ENCODE results near the gene UTP3. TPM values are rescaled to one million over a fixed set of nuclear protein-coding genes. Genes with fewer than 3 reads are reported as not detected.
"Not testable (repeated sequence)": the region's sequence is repeated elsewhere in the genome, so short reads cannot be mapped to it uniquely, and the experiment has no call there.

UTP3 gene
- total and polyA plus RNA-seq, 12 donors: 14.9 to 51.1 (median 32.3) TPM

DNA sequence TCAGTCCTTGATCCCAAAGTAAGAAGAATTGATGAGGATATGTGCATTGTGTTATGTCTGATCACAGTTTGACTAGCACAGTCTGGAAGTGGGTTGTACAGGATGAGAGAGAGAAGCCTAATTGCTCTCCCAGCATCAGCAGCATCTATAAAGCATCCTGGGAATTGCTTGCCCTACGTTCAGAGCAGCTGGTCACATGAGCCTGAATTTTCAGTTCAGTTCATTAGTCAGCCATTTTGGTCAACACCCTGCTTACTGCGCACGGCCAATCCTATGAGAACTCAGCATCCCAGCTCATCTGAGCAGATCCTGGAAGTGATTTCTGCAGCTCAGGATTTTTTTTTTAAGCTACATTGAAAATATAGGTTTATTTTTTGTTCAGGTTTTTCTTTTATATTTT, 33.4 kb downstream of the UTP3 start, which contains the start of gene RUFY3:
Gene RUFY3 (plus strand): TSS at position 218 of the 400 bp plus-strand sequence. CDS start 610 bp downstream, outside the sequence.
- H3K27me3 ChIP-seq: no peaks in the 10 kb centered on the region
- intact Hi-C loops (cut with DNase I): no loop called here
- peak; percentile 51 to 89 (median 70) for DNase-seq
- TF ChIP-seq POLR2A (IDR thresholded peaks at IDR 0.05): peak; percentile 33 to 50
- TF ChIP-seq, protein P1, sequence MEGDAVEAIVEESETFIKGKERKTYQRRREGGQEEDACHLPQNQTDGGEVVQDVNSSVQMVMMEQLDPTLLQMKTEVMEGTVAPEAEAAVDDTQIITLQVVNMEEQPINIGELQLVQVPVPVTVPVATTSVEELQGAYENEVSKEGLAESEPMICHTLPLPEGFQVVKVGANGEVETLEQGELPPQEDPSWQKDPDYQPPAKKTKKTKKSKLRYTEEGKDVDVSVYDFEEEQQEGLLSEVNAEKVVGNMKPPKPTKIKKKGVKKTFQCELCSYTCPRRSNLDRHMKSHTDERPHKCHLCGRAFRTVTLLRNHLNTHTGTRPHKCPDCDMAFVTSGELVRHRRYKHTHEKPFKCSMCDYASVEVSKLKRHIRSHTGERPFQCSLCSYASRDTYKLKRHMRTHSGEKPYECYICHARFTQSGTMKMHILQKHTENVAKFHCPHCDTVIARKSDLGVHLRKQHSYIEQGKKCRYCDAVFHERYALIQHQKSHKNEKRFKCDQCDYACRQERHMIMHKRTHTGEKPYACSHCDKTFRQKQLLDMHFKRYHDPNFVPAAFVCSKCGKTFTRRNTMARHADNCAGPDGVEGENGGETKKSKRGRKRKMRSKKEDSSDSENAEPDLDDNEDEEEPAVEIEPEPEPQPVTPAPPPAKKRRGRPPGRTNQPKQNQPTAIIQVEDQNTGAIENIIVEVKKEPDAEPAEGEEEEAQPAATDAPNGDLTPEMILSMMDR (IDR thresholded peaks at IDR 0.05): no peak
- H3K9me3 ChIP-seq (replicated peaks in 1 of 3): no peaks in the 10 kb centered on the region
- H3K4me1 ChIP-seq (replicated peaks in 1 of 2): peaks cover 34 to 48% of the 10 kb centered on the region in 2 donors
- H3K4me3 ChIP-seq: peak within 1 kb of the TSS in 2 of 4 donors; percentile 4 to 61
- WGBS, 4 donors: 15 to 34% (median 25%) methylated on average over 3 of the region's 3 CpGs
- H3K36me3 ChIP-seq (replicated peaks in 1 of 2): no peaks in the 10 kb centered on the region
- peak within 1 kb of the TSS; percentile 57 to 89 (median 67) for H3K27ac ChIP-seq

- Histone ChIP-seq H3K4me1 (replicated peaks in 1 of 2) (peaks cover 34 to 48% of the 10 kb centered on the region in 2 donors), H3K27me3 (no peaks in the 10 kb centered on the region), H3K36me3 (replicated peaks in 1 of 2) (no peaks in the 10 kb centered on the region), H3K9me3 (replicated peaks in 1 of 3) (no peaks in the 10 kb centered on the region), H3K4me3 (peak overlapping the region in 2 of 4 donors; percentile 4 to 61), H3K27ac (peak overlapping the region; percentile 57 to 89 (median 67))
- 28 to 46% (median 37%) methylated on average over 7 of the region's 7 CpGs for WGBS, 4 donors
- intact Hi-C loops (cut with DNase I): no loop called here
- TF ChIP-seq, protein P1 (IDR thresholded peaks at IDR 0.05): no peak
- TF ChIP-seq POLR2A (IDR thresholded peaks at IDR 0.05): no peak
- DNase-seq: peak in 4 of 7 donors; percentile 53 to 83 (median 60)
Observed at GRCh38 chr4:70722199-70722791, 34.0 kb downstream of the UTP3 start.

DNA sequence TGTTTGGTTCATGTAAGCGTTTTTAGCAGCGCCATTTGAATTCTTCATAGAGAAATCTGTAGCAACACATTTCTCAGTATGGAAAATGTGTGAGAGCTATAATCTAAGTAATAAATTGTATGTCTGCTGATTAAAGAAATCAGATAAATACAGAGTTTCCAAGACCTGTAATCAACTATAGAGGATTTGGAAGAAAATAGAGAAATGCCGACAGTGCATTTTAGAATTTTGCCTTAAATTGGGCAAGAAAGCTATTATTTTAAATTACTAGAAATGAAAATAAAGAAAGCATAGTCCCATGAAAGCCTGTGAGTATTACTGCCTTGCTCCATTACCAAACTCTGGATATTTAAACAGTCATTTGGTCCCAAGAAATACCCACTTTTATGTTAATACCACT, 36.1 kb downstream of the UTP3 start:
- intact Hi-C loops (cut with DNase I): no loop called here
- no peaks in the 10 kb centered on the region for H3K9me3 ChIP-seq (replicated peaks in 1 of 3)
- no peak for DNase-seq
- TF ChIP-seq, protein P1 (IDR thresholded peaks at IDR 0.05): no peak
- no peak for TF ChIP-seq POLR2A (IDR thresholded peaks at IDR 0.05)
- H3K36me3 ChIP-seq (replicated peaks in 1 of 2): no peaks in the 10 kb centered on the region
- H3K4me1 ChIP-seq (replicated peaks in 1 of 2): peaks cover 34 to 53% of the 10 kb centered on the region in 2 donors
- WGBS, 4 donors: 79 to 97% (median 96%) methylated on average over 3 of the region's 3 CpGs
- no peaks in the 10 kb centered on the region for H3K27me3 ChIP-seq
- peak overlapping the region in 2 of 5 donors; percentile 65 to 89 for H3K27ac ChIP-seq
- peak overlapping the region in 1 of 4 donors; percentile 61 for H3K4me3 ChIP-seq

GRCh38 chr4:70725633-70726032, 37.3 kb downstream of the UTP3 start:
- Histone ChIP-seq H3K9me3 (replicated peaks in 1 of 3) (no peaks in the 10 kb centered on the region), H3K36me3 (replicated peaks in 1 of 2) (no peaks in the 10 kb centered on the region), H3K27ac (no peak overlapping the region), H3K27me3 (no peaks in the 10 kb centered on the region), H3K4me3 (no peak overlapping the region), H3K4me1 (replicated peaks in 1 of 2) (peaks cover 34 to 50% of the 10 kb centered on the region in 2 donors)
- intact Hi-C loops (cut with DNase I): no loop called here
- no peak for DNase-seq
- TF ChIP-seq POLR2A (IDR thresholded peaks at IDR 0.05): no peak
- TF ChIP-seq, protein P1 (IDR thresholded peaks at IDR 0.05): no peak
- 42 to 68% (median 62%) methylated on average over 1 of the region's 1 CpG for WGBS, 4 donors

DNA sequence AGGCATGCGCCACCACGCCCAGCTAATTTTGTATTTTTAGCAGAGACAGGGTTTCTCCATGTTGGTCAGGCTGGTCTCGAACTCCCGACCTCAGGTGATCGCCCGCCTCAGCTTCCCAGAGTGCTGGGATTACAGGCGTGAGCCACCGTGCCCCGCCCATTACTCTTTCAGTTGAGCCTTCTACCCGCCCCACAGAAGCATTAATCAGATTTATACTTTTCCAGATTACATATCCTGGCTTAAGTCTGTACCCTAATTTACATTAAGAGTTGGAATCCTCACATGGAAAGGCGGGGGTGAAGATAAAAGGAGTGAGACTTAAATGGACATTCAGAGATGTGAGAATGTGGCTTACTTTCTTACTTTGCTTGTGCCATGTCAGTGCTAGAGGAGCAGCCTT, 38.2 kb downstream of the UTP3 start:
- intact Hi-C loops (cut with DNase I); H3K27ac ChIP-seq; H3K9me3 ChIP-seq (replicated peaks in 1 of 3); DNase-seq; H3K36me3 ChIP-seq (replicated peaks in 1 of 2); H3K4me3 ChIP-seq; H3K27me3 ChIP-seq: not testable (repeated sequence)
- 91 to 99% (median 98%) methylated on average over 11 of the region's 11 CpGs for WGBS, 4 donors
- peaks cover 33 to 49% of the 10 kb centered on the region in 2 donors for H3K4me1 ChIP-seq (replicated peaks in 1 of 2)

Measured in adrenal gland (tissue), 12 donors.